ENCODE measurements around the gene ZNF205. TPM values are rescaled to one million over a fixed set of nuclear protein-coding genes. Genes with fewer than 3 reads are reported as not detected.

The ZNF205 gene
- total RNA-seq, 2 donors from 2014 or later: 15.4 to 18.3 TPM

- no peak overlapping the region for H3K4me3 ChIP-seq (ENCODE audit: low read length)
- TF ChIP-seq, protein P1, sequence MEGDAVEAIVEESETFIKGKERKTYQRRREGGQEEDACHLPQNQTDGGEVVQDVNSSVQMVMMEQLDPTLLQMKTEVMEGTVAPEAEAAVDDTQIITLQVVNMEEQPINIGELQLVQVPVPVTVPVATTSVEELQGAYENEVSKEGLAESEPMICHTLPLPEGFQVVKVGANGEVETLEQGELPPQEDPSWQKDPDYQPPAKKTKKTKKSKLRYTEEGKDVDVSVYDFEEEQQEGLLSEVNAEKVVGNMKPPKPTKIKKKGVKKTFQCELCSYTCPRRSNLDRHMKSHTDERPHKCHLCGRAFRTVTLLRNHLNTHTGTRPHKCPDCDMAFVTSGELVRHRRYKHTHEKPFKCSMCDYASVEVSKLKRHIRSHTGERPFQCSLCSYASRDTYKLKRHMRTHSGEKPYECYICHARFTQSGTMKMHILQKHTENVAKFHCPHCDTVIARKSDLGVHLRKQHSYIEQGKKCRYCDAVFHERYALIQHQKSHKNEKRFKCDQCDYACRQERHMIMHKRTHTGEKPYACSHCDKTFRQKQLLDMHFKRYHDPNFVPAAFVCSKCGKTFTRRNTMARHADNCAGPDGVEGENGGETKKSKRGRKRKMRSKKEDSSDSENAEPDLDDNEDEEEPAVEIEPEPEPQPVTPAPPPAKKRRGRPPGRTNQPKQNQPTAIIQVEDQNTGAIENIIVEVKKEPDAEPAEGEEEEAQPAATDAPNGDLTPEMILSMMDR (conservative IDR thresholded peaks at IDR 0.05): peak; percentile 88
- peaks cover 2% of the 10 kb centered on the region for H3K36me3 ChIP-seq (ENCODE audit: control insufficient read depth, insufficient read depth, low read length)
- H3K27ac ChIP-seq (ENCODE audit: low read depth, low read length): no peak overlapping the region
- H3K27me3 Mint-ChIP-seq (ENCODE audit: insufficient read depth): no peaks in the 10 kb centered on the region
- 72% methylated on average over 16 to 25 of the region's 29 CpGs for WGBS, 2 experiments (ENCODE audit: insufficient coverage in 1 of 2, insufficient read length in 1 of 2)
- peak overlapping the region; percentile 95 for H3K27ac Mint-ChIP-seq
- no peaks in the 10 kb centered on the region for H3K36me3 Mint-ChIP-seq (ENCODE audit: low read depth)
- no peak overlapping the region for H3K9ac ChIP-seq (ENCODE audit: extremely low read depth, low read length, poor library complexity, severe bottlenecking)
- no peaks in the 10 kb centered on the region for H3K9me3 Mint-ChIP-seq
- H3K4me3 Mint-ChIP-seq: peak overlapping the region; percentile 31
- H3K4me1 ChIP-seq (ENCODE audit: control insufficient read depth, insufficient read depth, low read length): peaks cover 10% of the 10 kb centered on the region
- peak; percentile 83 for DNase-seq
- no peaks in the 10 kb centered on the region for H3K27me3 ChIP-seq (ENCODE audit: control insufficient read depth, insufficient read depth, low read length, poor library complexity, severe bottlenecking)
- H3K9me3 ChIP-seq (ENCODE audit: control insufficient read depth, low read length): no peaks in the 10 kb centered on the region
- H3K4me1 Mint-ChIP-seq: peaks cover 32% of the 10 kb centered on the region
These were observed 11.2 kb upstream of the ZNF205 start for GRCh38 chr16:3101018-3101840.

DNA sequence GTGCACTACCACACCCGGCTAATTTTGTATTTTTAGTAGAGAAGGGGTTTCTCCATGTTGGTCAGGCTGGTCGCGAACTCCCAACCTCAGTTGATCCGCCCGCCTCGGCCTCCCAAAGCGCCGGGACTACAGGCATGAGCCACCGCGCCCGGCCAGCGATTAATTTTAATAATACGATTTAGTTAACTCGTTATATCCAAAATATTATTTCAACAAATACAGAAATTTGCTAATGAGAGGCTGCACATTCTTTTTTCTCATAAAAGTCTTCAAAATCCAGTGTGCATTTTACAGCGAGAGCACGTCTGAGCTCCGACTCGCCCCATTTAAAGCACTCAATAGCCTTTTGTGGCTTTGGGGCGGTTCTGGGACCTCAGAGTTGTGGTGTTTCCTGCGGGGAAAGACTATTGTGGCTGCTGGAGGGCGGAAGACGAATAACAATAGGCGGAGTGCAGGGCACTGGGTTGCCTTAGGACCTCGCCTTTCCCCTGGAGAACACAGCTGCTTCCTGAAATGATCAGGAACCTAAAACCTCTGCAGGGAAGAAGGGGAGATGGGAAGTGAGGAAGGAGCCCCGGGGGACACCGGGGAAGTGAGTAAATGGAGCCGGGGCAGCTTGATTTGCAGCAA is 10.4 kb upstream of the ZNF205 start:
- Mint-ChIP-seq H3K4me1 (peaks cover 31% of the 10 kb centered on the region), H3K4me3 (peak overlapping the region; percentile 31), H3K27me3 (ENCODE audit: insufficient read depth) (no peaks in the 10 kb centered on the region), H3K9me3 (no peaks in the 10 kb centered on the region), H3K27ac (peak overlapping the region; percentile 95), H3K36me3 (ENCODE audit: low read depth) (no peaks in the 10 kb centered on the region)
- H3K27ac ChIP-seq (ENCODE audit: low read depth, low read length): peak overlapping the region; percentile 53
- DNase-seq: peak; percentile 89
- peak overlapping the region; percentile 30 for H3K9ac ChIP-seq (ENCODE audit: extremely low read depth, low read length, poor library complexity, severe bottlenecking)
- 52 to 62% methylated on average over 18 to 27 of the region's 27 CpGs for WGBS, 2 experiments (ENCODE audit: insufficient coverage in 1 of 2, insufficient read length in 1 of 2)
- H3K36me3 ChIP-seq (ENCODE audit: control insufficient read depth, insufficient read depth, low read length): no peaks in the 10 kb centered on the region
- no peaks in the 10 kb centered on the region for H3K27me3 ChIP-seq (ENCODE audit: control insufficient read depth, insufficient read depth, low read length, poor library complexity, severe bottlenecking)
- no peak overlapping the region for H3K4me3 ChIP-seq (ENCODE audit: low read length)
- no peaks in the 10 kb centered on the region for H3K9me3 ChIP-seq (ENCODE audit: control insufficient read depth, low read length)
- peaks cover 10% of the 10 kb centered on the region for H3K4me1 ChIP-seq (ENCODE audit: control insufficient read depth, insufficient read depth, low read length)
- TF ChIP-seq, protein P1 (conservative IDR thresholded peaks at IDR 0.05): no peak

DNA sequence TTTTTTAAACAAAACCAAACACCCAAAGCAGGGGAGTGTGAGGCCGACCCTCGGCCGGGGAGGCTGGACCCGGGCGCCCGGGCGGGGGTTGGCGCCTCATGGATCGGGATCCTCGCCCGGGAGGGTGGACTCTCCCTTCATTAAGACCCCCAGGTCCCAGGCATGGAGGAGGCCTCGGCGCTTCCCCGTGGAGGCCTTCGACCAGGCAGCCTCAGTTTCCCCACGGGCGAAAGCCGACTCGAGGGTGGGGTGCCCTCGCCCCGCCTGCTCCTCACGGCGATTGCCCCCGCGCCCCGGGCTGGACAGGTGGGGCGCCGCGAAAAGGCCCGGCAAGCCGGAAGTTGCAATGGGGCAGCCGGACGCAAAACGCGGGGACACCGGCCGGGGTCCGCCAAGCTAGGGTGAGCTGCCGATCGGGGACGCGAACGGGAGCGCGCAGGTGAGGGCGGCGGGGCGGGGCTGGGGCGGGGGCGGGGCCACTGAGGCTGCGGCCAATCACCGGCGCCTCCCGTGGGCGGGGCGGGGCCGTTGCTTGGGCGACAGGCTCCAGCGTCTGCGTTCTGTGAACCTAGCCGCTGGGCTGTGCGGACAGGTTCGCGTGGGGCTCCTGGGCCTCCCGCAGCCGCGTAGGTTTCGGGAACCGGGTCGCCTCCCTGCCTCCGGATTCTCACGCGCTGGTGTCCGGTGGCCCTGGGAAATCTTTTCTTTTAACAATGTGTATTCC is 6.0 kb upstream of the ZNF205 start:
- Histone ChIP-seq H3K27ac (ENCODE audit: low read depth, low read length) (no peak overlapping the region), H3K9me3 (ENCODE audit: control insufficient read depth, low read length) (no peaks in the 10 kb centered on the region), H3K9ac (ENCODE audit: extremely low read depth, low read length, poor library complexity, severe bottlenecking) (peak overlapping the region; percentile 53), H3K4me3 (ENCODE audit: low read length) (peak overlapping the region; percentile 82), H3K4me1 (ENCODE audit: control insufficient read depth, insufficient read depth, low read length) (no peaks in the 10 kb centered on the region), H3K36me3 (ENCODE audit: control insufficient read depth, insufficient read depth, low read length) (no peaks in the 10 kb centered on the region), H3K27me3 (ENCODE audit: control insufficient read depth, insufficient read depth, low read length, poor library complexity, severe bottlenecking) (no peaks in the 10 kb centered on the region)
- Mint-ChIP-seq H3K9me3 (no peaks in the 10 kb centered on the region), H3K4me1 (peaks cover 11% of the 10 kb centered on the region), H3K4me3 (peak overlapping the region; percentile 61), H3K36me3 (ENCODE audit: low read depth) (no peaks in the 10 kb centered on the region), H3K27ac (peak overlapping the region; percentile 93), H3K27me3 (ENCODE audit: insufficient read depth) (peaks cover 4% of the 10 kb centered on the region)
- TF ChIP-seq, protein P1 (conservative IDR thresholded peaks at IDR 0.05): no peak
- DNase-seq: peak; percentile 98
- WGBS, 2 experiments (ENCODE audit: insufficient coverage in 1 of 2, insufficient read length in 1 of 2): 0 to 1% methylated on average over 14 to 74 of the region's 74 CpGs

Data from endodermal cell (in vitro differentiated cells).